Right hindlimb (tissue), 1 donor: ENCODE results near the gene RGS3.

Experiments
- DNase-seq: peaks from one replicate; pipeline ENCODE4 v3.0.0-alpha.2; 2018

RGS3 gene

GRCh38 chr9:113492343-113493202 is 29.0 kb downstream of the RGS3 start:
- DNase-seq, result peak; percentile 62

- peak; percentile 42 for DNase-seq
These were observed 29.6 kb downstream of the RGS3 start for GRCh38 chr9:113493203-113493520.

GRCh38 chr9:113495526-113495925 is 32.0 kb downstream of the RGS3 start:
- DNase-seq, result no peak

GRCh38 chr9:113497051-113497450 is 33.5 kb downstream of the RGS3 start:
- DNase-seq, result no peak

GRCh38 chr9:113499153-113499875 is 35.8 kb downstream of the RGS3 start:
- DNase-seq, result no peak

GRCh38 chr9:113499876-113500497 is 36.5 kb downstream of the RGS3 start:
- DNase-seq, result no peak

- peak; percentile 32 for DNase-seq
These were observed 37.7 kb downstream of the RGS3 start for GRCh38 chr9:113501129-113501686.

GRCh38 chr9:113501852-113502251 is 38.3 kb downstream of the RGS3 start:
- DNase-seq, result no peak

GRCh38 chr9:113502427-113503034 is 39.0 kb downstream of the RGS3 start:
- DNase-seq, result peak; percentile 13

GRCh38 chr9:113503131-113503541 is 39.6 kb downstream of the RGS3 start:
- peak; percentile 14 for DNase-seq

GRCh38 chr9:113503613-113504211 is 40.2 kb downstream of the RGS3 start:
- DNase-seq, result no peak

- DNase-seq, result no peak
These were observed 41.4 kb downstream of the RGS3 start for GRCh38 chr9:113504725-113505590.

GRCh38 chr9:113506090-113506589 is 42.6 kb downstream of the RGS3 start:
- no peak for DNase-seq

GRCh38 chr9:113507256-113507655 is 43.7 kb downstream of the RGS3 start:
- no peak for DNase-seq

GRCh38 chr9:113508111-113508749 is 44.7 kb downstream of the RGS3 start:
- DNase-seq, result no peak

GRCh38 chr9:113509463-113509862 is 45.9 kb downstream of the RGS3 start:
- DNase-seq, result no peak

GRCh38 chr9:113511047-113511521 is 47.6 kb downstream of the RGS3 start:
- DNase-seq, result no peak

GRCh38 chr9:113511856-113512761 is 48.6 kb downstream of the RGS3 start:
- DNase-seq, result no peak

- no peak for DNase-seq
These were observed 49.6 kb downstream of the RGS3 start for GRCh38 chr9:113513111-113513510.

GRCh38 chr9:113513536-113513935 is 50.0 kb downstream of the RGS3 start:
- DNase-seq, result no peak
